GM12878 (cell line): ENCODE measurements around the gene RALGAPA2.

Experiments
- CBX5 ChIP-seq: sonication (generic); IDR thresholded peaks from 2 replicates; pipeline ENCODE4 v1.6.1; 2016; ENCODE audit warnings: low read depth, moderate library complexity, mild to moderate bottlenecking, inconsistent platforms
- NFYB ChIP-seq: IDR thresholded peaks from 2 replicates; pipeline ENCODE4 v1.6.1; 2011; ENCODE audit warnings: low read depth, mild to moderate bottlenecking, low read length, improper control_type of control experiment, moderate library complexity; ENCODE audit not compliant: insufficient read depth

DNA sequence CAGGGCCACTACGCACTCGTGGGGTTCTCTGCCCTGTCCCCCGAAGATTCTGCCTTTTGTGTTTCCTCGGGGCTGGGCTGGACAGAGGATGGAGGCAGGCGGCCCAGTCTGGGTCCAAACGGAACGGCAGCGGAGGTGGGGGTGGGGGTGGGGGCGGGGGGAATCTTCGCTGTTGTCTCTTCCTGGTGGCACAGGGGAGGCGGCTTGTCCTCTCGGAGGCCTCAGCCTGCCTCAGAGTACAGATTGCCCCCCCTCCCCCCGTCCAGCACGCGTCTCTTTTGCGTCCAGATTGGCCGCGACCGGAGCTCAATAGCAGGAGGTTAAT, 345.9 kb downstream of the RALGAPA2 start:
- TF ChIP-seq CBX5 (no peak), NFYB (no peak)
